WTC11 (cell line): Measurements from ENCODE around the gene GPX3. TPM values are rescaled to one million over a fixed set of nuclear protein-coding genes. Genes with fewer than 3 reads are reported as not detected.

Experiments used
- ATAC-seq: fragments of 200-7000 bp; cut with Tn5 transposase; 2 replicates; pipeline ENCODE4 v1.10.0; 2021; ENCODE audit warnings: mild to moderate bottlenecking, moderate library complexity
- CTCF ChIA-PET: fragments of 300-600 bp; sonication (Branson Sonifier 250); formaldehyde crosslinking; loops from one replicate; lab custom pipeline; 2021; ENCODE audit warnings: antibody characterized with exemption; lab: Charles Lee
- POLR2A ChIA-PET: fragments of 350-600 bp; sonication (Branson Sonifier 250); formaldehyde crosslinking; loops from one replicate; lab custom pipeline; 2021; ENCODE audit warnings: antibody characterized with exemption; lab: Charles Lee
- DNase-seq: peaks from one replicate; pipeline ENCODE4 v3.0.0; 2021; ENCODE audit warnings: low spot score
- H3K27ac Mint-ChIP-seq: 2 replicates; pipeline ENCODE4 v1.8.0; 2021; ENCODE audit warnings: mixed read lengths
- H3K27me3 Mint-ChIP-seq: 2 replicates; pipeline ENCODE4 v1.8.0; 2021; ENCODE audit warnings: low read depth, mild to moderate bottlenecking, moderate library complexity, mixed read lengths
- H3K36me3 Mint-ChIP-seq: 2 replicates; pipeline ENCODE4 v1.8.0; 2021; ENCODE audit warnings: mixed read lengths
- H3K4me1 Mint-ChIP-seq: 2 replicates; pipeline ENCODE4 v1.8.0; 2022; ENCODE audit warnings: mixed read lengths
- H3K4me3 Mint-ChIP-seq: 2 replicates; pipeline ENCODE4 v1.8.0; 2021; ENCODE audit warnings: mild to moderate bottlenecking, moderate library complexity, mixed read lengths
- H3K9me3 Mint-ChIP-seq: 2 replicates; pipeline ENCODE4 v1.8.0; 2021; ENCODE audit warnings: mixed read lengths
- ATF1 ChIP-seq: sonication (generic); formaldehyde crosslinking; IDR thresholded peaks from 2 replicates; pipeline ENCODE4 v1.8.1; 2023; ENCODE audit warnings: mild to moderate bottlenecking, moderate library complexity, missing genetic modification reagents
- EMX1 ChIP-seq: fragments of 250-450 bp; sonication (Bioruptor Pico); IDR thresholded peaks from 2 replicates; pipeline ENCODE4 v1.8.0; 2021; ENCODE audit warnings: mild to moderate bottlenecking
- FOXJ3 ChIP-seq: sonication (generic); formaldehyde crosslinking; IDR thresholded peaks from 2 replicates; pipeline ENCODE4 v1.9.0; 2021; ENCODE audit warnings: missing genetic modification reagents, mild to moderate bottlenecking, borderline replicate concordance
- FOXP1 ChIP-seq: sonication (generic); formaldehyde crosslinking; IDR thresholded peaks from 2 replicates; pipeline ENCODE4 v1.8.0; 2022; ENCODE audit warnings: missing genetic modification reagents, mild to moderate bottlenecking, moderate library complexity, borderline replicate concordance
- GTF2I ChIP-seq: fragments of 250-450 bp; sonication (Bioruptor Pico); conservative IDR thresholded peaks from 2 replicates; pipeline ENCODE4 v1.4.0; 2021; ENCODE audit warnings: mild to moderate bottlenecking
- IRF2 ChIP-seq: sonication (generic); formaldehyde crosslinking; IDR thresholded peaks from 2 replicates; pipeline ENCODE4 v1.8.0; 2022; ENCODE audit warnings: low read depth, missing genetic modification reagents, borderline replicate concordance
- KAT7 ChIP-seq: sonication (generic); formaldehyde crosslinking; IDR thresholded peaks from 2 replicates; pipeline ENCODE4 v1.8.1; 2023; ENCODE audit warnings: missing genetic modification reagents, mild to moderate bottlenecking, borderline replicate concordance
- MYBL2 ChIP-seq: sonication (generic); formaldehyde crosslinking; IDR thresholded peaks from 2 replicates; pipeline ENCODE4 v1.8.1; 2023; ENCODE audit warnings: mild to moderate bottlenecking, moderate library complexity, missing genetic modification reagents
- NFYB ChIP-seq: sonication (generic); formaldehyde crosslinking; conservative IDR thresholded peaks from 2 replicates; pipeline ENCODE4 v1.8.0; 2022; ENCODE audit warnings: low read depth, missing genetic modification reagents
- OVOL2 ChIP-seq: fragments of 250-450 bp; sonication (Bioruptor Pico); IDR thresholded peaks from 2 replicates; pipeline ENCODE4 v1.9.0; 2021; ENCODE audit warnings: mild to moderate bottlenecking, borderline replicate concordance
- RORB ChIP-seq: fragments of 250-450 bp; sonication (Bioruptor Pico); IDR thresholded peaks from 2 replicates; pipeline ENCODE4 v1.9.0; 2021; ENCODE audit warnings: mild to moderate bottlenecking
- ZNF263 ChIP-seq: sonication (generic); formaldehyde crosslinking; IDR thresholded peaks from 2 replicates; pipeline ENCODE4 v1.8.1; 2022; ENCODE audit warnings: low read depth, mild to moderate bottlenecking, moderate library complexity, missing genetic modification reagents
- total RNA-seq: library from RNA; stranded (reverse); gene quantifications from 3 replicates; pipeline ENCODE4 v1.2.3, GENCODE V29; 2021
- TF ChIP-seq, protein P1 (sequence below): sonication (generic); formaldehyde crosslinking; IDR thresholded peaks from 2 replicates; pipeline ENCODE4 v1.8.1; 2023; ENCODE audit warnings: mild to moderate bottlenecking, missing genetic modification reagents
- TF ChIP-seq, protein P2 (sequence below): fragments of 250-450 bp; sonication (Bioruptor Pico); IDR thresholded peaks from 2 replicates; pipeline ENCODE4 v1.9.0; 2021; ENCODE audit warnings: mild to moderate bottlenecking, borderline replicate concordance
- TF ChIP-seq, protein P3 (sequence below): fragments of 250-450 bp; sonication (Bioruptor Pico); IDR thresholded peaks from 2 replicates; pipeline ENCODE4 v1.9.0; 2021; ENCODE audit warnings: moderate library complexity, mild to moderate bottlenecking, inconsistent platforms, borderline replicate concordance
- TF ChIP-seq, protein P4 (sequence below): sonication (generic); formaldehyde crosslinking; IDR thresholded peaks from 2 replicates; pipeline ENCODE4 v1.8.1; 2023; ENCODE audit warnings: mild to moderate bottlenecking, missing genetic modification reagents, moderate library complexity
- TF ChIP-seq, protein P5 (sequence below): sonication (generic); formaldehyde crosslinking; IDR thresholded peaks from 2 replicates; pipeline ENCODE4 v1.8.1; 2023; ENCODE audit warnings: mild to moderate bottlenecking, moderate library complexity, missing genetic modification reagents
- TF ChIP-seq, protein P6 (sequence below): fragments of 250-450 bp; sonication (Bioruptor Pico); IDR thresholded peaks from 2 replicates; pipeline ENCODE4 v1.9.0; 2021; ENCODE audit warnings: mild to moderate bottlenecking
- TF ChIP-seq, protein P7 (sequence below): sonication (generic); formaldehyde crosslinking; IDR thresholded peaks from 2 replicates; pipeline ENCODE4 v1.8.1; 2022; ENCODE audit warnings: missing genetic modification reagents, borderline replicate concordance
- TF ChIP-seq, protein P8 (sequence below): sonication (generic); formaldehyde crosslinking; IDR thresholded peaks from 2 replicates; pipeline ENCODE4 v1.8.1; 2022; ENCODE audit warnings: low read depth, mild to moderate bottlenecking, moderate library complexity, missing genetic modification reagents, borderline replicate concordance

Gene GPX3
- total RNA-seq, 1 experiment from 2014 or later = 24.5 TPM

DNA sequence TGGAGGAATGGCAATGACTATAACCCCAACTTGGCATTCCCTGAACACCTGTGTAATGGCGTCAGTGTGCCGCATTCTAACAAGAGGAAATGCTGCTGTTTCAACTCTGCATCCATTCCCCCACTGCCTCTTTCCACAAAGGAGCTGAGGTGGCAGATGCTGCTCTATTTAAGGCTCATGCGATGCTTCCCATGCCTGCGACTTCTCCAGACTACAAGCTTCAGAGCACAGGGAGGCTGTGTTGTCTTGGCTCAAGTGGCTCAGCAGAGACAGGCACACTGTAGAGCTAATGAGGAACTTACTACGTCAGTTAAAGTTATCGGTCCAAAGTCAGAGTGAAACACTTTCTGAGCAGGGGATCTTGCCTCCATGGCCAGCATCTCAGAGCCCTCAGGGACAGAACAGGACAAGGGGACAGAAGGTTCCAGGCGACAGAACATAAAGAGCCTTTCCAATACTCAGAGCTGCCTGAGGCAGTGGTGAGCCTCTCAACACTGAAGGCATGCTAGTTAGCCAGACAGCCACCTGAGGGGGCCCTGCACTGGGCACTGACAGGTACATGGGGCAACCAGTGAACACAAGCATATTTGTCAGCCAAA is 38.6 kb downstream of the GPX3 start (continued):
- TF ChIP-seq KAT7 (CRISPR knock-in tag) (no peak), RORB (CRISPR knock-in tag) (no peak), GTF2I (no peak)
- TF ChIP-seq, protein P1, sequence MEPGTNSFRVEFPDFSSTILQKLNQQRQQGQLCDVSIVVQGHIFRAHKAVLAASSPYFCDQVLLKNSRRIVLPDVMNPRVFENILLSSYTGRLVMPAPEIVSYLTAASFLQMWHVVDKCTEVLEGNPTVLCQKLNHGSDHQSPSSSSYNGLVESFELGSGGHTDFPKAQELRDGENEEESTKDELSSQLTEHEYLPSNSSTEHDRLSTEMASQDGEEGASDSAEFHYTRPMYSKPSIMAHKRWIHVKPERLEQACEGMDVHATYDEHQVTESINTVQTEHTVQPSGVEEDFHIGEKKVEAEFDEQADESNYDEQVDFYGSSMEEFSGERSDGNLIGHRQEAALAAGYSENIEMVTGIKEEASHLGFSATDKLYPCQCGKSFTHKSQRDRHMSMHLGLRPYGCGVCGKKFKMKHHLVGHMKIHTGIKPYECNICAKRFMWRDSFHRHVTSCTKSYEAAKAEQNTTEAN (CRISPR knock-in tag) = no peak
- TF ChIP-seq, protein P2, sequence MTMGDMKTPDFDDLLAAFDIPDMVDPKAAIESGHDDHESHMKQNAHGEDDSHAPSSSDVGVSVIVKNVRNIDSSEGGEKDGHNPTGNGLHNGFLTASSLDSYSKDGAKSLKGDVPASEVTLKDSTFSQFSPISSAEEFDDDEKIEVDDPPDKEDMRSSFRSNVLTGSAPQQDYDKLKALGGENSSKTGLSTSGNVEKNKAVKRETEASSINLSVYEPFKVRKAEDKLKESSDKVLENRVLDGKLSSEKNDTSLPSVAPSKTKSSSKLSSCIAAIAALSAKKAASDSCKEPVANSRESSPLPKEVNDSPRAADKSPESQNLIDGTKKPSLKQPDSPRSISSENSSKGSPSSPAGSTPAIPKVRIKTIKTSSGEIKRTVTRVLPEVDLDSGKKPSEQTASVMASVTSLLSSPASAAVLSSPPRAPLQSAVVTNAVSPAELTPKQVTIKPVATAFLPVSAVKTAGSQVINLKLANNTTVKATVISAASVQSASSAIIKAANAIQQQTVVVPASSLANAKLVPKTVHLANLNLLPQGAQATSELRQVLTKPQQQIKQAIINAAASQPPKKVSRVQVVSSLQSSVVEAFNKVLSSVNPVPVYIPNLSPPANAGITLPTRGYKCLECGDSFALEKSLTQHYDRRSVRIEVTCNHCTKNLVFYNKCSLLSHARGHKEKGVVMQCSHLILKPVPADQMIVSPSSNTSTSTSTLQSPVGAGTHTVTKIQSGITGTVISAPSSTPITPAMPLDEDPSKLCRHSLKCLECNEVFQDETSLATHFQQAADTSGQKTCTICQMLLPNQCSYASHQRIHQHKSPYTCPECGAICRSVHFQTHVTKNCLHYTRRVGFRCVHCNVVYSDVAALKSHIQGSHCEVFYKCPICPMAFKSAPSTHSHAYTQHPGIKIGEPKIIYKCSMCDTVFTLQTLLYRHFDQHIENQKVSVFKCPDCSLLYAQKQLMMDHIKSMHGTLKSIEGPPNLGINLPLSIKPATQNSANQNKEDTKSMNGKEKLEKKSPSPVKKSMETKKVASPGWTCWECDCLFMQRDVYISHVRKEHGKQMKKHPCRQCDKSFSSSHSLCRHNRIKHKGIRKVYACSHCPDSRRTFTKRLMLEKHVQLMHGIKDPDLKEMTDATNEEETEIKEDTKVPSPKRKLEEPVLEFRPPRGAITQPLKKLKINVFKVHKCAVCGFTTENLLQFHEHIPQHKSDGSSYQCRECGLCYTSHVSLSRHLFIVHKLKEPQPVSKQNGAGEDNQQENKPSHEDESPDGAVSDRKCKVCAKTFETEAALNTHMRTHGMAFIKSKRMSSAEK = no peak
- TF ChIP-seq, all 79 proteins: peak for 0

DNA sequence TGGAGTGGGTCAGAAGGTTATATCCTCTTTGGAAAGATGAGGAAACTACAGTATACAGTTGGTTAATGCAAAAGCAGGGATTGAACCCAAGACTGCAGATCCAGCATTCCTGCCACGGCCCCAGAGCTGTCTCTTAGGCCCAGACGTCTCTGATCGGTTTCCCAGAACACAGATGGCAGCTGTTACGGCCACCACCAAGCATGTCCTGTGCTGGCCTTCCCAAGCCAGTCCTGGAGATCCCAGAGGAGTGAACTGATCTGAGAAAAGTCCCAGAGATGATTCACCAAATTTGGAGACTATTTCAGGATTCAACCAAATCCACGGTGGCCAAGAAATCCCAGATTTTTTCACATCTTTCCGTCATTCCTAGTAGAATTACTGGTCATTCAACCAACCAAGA is 40.4 kb downstream of the GPX3 start:
- Mint-ChIP-seq H3K36me3 (peaks cover 19% of the 10 kb centered on the region), H3K27ac (no peak overlapping the region)
- ATAC-seq = no peak
- TF ChIP-seq FOXJ3 (CRISPR knock-in tag) (no peak), KAT7 (CRISPR knock-in tag) (no peak), NFYB (CRISPR knock-in tag) (no peak), IRF2 (CRISPR knock-in tag) (no peak), OVOL2 (CRISPR knock-in tag) (no peak), GTF2I (no peak), MYBL2 (CRISPR knock-in tag) (no peak), FOXP1 (no peak), ATF1 (CRISPR knock-in tag) (no peak), ZNF263 (CRISPR knock-in tag) (no peak), EMX1 (CRISPR knock-in tag) (no peak)
- TF ChIP-seq, protein P3, sequence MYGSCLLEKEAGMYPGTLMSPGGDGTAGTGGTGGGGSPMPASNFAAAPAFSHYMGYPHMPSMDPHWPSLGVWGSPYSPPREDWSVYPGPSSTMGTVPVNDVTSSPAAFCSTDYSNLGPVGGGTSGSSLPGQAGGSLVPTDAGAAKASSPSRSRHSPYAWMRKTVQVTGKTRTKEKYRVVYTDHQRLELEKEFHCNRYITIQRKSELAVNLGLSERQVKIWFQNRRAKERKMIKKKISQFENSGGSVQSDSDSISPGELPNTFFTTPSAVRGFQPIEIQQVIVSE (CRISPR knock-in tag) = no peak
- TF ChIP-seq, protein P4, sequence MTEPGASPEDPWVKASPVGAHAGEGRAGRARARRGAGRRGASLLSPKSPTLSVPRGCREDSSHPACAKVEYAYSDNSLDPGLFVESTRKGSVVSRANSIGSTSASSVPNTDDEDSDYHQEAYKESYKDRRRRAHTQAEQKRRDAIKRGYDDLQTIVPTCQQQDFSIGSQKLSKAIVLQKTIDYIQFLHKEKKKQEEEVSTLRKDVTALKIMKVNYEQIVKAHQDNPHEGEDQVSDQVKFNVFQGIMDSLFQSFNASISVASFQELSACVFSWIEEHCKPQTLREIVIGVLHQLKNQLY (CRISPR knock-in tag) = no peak
- TF ChIP-seq, protein P5, sequence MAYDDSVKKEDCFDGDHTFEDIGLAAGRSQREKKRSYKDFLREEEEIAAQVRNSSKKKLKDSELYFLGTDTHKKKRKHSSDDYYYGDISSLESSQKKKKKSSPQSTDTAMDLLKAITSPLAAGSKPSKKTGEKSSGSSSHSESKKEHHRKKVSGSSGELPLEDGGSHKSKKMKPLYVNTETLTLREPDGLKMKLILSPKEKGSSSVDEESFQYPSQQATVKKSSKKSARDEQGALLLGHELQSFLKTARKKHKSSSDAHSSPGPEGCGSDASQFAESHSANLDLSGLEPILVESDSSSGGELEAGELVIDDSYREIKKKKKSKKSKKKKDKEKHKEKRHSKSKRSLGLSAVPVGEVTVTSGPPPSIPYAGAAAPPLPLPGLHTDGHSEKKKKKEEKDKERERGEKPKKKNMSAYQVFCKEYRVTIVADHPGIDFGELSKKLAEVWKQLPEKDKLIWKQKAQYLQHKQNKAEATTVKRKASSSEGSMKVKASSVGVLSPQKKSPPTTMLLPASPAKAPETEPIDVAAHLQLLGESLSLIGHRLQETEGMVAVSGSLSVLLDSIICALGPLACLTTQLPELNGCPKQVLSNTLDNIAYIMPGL = no peak
- TF ChIP-seq, protein P6, sequence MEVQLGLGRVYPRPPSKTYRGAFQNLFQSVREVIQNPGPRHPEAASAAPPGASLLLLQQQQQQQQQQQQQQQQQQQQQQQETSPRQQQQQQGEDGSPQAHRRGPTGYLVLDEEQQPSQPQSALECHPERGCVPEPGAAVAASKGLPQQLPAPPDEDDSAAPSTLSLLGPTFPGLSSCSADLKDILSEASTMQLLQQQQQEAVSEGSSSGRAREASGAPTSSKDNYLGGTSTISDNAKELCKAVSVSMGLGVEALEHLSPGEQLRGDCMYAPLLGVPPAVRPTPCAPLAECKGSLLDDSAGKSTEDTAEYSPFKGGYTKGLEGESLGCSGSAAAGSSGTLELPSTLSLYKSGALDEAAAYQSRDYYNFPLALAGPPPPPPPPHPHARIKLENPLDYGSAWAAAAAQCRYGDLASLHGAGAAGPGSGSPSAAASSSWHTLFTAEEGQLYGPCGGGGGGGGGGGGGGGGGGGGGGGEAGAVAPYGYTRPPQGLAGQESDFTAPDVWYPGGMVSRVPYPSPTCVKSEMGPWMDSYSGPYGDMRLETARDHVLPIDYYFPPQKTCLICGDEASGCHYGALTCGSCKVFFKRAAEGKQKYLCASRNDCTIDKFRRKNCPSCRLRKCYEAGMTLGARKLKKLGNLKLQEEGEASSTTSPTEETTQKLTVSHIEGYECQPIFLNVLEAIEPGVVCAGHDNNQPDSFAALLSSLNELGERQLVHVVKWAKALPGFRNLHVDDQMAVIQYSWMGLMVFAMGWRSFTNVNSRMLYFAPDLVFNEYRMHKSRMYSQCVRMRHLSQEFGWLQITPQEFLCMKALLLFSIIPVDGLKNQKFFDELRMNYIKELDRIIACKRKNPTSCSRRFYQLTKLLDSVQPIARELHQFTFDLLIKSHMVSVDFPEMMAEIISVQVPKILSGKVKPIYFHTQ (CRISPR knock-in tag) = no peak
- TF ChIP-seq, protein P7, sequence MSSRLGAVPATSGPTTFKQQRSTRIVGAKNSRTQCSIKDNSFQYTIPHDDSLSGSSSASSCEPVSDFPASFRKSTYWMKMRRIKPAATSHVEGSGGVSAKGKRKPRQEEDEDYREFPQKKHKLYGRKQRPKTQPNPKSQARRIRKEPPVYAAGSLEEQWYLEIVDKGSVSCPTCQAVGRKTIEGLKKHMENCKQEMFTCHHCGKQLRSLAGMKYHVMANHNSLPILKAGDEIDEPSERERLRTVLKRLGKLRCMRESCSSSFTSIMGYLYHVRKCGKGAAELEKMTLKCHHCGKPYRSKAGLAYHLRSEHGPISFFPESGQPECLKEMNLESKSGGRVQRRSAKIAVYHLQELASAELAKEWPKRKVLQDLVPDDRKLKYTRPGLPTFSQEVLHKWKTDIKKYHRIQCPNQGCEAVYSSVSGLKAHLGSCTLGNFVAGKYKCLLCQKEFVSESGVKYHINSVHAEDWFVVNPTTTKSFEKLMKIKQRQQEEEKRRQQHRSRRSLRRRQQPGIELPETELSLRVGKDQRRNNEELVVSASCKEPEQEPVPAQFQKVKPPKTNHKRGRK = no peak
- TF ChIP-seq, protein P8, sequence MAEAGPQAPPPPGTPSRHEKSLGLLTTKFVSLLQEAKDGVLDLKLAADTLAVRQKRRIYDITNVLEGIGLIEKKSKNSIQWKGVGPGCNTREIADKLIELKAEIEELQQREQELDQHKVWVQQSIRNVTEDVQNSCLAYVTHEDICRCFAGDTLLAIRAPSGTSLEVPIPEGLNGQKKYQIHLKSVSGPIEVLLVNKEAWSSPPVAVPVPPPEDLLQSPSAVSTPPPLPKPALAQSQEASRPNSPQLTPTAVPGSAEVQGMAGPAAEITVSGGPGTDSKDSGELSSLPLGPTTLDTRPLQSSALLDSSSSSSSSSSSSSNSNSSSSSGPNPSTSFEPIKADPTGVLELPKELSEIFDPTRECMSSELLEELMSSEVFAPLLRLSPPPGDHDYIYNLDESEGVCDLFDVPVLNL (CRISPR knock-in tag) = no peak

More for the DNA sequence above, 40.4 kb downstream of the GPX3 start:
- CTCF ChIA-PET = interaction anchor here (1.0 to 1.8 kb wide), 6 partner anchors 9 to 65 kb away, joined by 3 to 12 read pairs (median 4); no protein-coding TSS in a partner anchor
- no peak overlapping the region for H3K4me3 Mint-ChIP-seq
- no peak for DNase-seq
- POLR2A ChIA-PET = no interaction called here
- H3K4me1 Mint-ChIP-seq = no peaks in the 10 kb centered on the region
- no peaks in the 10 kb centered on the region for H3K27me3 Mint-ChIP-seq
- H3K9me3 Mint-ChIP-seq = no peaks in the 10 kb centered on the region
